GM21360 (cell line): ENCODE results near the gene PNISR.

Experiments
- ATAC-seq: cut with Tn5 transposase; IDR thresholded peaks from one replicate; pipeline ENCODE4 v1.9.1; 2021; ENCODE audit warnings: mild to moderate bottlenecking, moderate library complexity; ENCODE audit not compliant: unreplicated experiment

Gene PNISR

GRCh38 chr6:99348288-99349170, 76.6 kb downstream of the PNISR start:
- no peak for ATAC-seq
